NCI-H82 treated with DMSO at 0.1 percent for 48 hours (cell line): Measurements from ENCODE around the gene UQCR10.

Source experiments
- DNase-seq: peaks from one replicate; lab custom pipeline; 2025; ENCODE audit not compliant: unreplicated experiment; lab: John Stamatoyannopoulos, UW

UQCR10 gene

DNA sequence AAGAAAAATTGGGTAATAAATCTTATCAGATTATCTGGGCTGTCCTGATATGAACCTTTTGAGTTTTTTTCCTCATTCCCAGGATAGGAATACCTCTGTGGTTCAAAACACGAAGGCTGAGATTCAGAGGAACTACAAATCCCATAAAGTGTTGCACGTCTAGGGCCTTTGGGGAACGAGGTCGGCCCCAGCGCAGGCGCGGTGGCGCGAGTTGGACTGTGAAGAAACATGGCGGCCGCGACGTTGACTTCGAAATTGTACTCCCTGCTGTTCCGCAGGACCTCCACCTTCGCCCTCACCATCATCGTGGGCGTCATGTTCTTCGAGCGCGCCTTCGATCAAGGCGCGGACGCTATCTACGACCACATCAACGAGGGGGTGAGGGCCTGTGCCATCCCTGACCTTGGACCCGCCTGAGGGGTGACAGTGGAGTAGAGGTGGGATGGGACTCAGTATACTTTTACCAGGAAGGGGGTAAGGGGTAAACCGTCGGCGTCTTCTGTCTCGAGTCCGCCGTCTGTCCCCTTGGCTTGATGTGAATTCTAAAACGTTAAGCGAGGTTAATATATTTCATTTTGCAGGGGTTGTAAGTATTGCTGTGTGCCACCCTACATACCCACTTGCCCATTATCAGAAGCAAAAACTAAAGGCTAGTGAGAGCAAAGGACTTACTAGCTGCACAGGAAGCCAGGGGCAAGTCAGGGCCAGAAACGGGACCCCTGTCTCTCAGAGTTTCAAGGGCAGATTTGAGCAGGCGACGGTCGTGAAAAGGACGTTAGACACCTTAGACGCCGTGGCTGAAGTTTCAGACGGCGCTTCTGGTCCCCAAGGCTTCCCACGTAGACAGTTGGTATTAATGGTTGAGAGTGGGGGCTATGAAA lies at the start of gene UQCR10:
UQCR10 (plus strand) TSS at position 199 of the 881 bp plus-strand sequence; CDS start at position 229, 30 bp downstream.
- peak; percentile 82 for DNase-seq

GRCh38 chr22:29717789-29718188 lies 49.4 kb upstream of the UQCR10 start:
- DNase-seq: no peak

DNA sequence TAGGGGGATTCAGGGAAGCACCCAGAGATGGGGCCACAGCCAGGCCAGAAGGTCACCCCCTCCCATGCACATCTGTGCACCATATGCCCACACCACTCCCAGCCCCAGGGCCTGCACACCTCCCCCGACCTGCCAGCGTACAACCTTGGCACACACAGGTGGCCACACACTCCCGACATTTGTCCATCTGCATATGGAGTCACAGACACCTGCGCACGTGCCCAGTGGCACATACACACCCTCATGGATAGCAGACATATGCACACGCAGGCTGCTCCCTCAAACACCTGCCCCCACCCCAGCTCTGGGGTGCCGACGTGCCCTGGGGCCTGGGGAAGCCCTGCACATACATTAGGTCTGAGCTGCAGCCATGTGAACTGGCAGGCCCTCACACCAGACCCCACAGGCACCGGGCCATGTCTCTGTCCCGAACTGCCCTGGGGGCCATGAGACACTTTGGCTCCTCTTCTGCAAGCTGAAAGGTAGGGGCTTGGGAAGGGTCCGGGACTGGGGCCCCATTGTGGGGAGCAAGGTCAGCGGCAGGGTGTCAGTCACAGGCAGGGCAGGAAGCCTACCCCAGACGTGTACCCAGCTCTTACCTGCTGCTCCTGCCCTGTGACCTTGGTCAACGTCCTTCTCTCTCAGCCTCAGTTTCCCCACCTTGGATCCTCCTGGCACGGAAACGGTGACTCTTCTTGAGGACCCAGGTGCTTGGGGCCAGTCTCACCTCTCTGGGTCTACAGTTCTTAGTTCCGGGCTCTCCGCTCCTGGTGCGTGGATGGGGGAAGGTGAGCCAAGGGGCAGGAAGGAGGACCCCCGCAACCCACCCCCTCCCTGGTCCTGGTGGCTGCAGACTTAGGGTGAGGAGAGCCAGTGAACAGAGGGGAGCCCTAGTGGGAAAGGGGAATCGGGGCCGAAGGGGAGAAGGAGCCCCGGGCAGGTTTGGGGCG lies 47.9 kb upstream of the UQCR10 start:
- DNase-seq: no peak

DNA sequence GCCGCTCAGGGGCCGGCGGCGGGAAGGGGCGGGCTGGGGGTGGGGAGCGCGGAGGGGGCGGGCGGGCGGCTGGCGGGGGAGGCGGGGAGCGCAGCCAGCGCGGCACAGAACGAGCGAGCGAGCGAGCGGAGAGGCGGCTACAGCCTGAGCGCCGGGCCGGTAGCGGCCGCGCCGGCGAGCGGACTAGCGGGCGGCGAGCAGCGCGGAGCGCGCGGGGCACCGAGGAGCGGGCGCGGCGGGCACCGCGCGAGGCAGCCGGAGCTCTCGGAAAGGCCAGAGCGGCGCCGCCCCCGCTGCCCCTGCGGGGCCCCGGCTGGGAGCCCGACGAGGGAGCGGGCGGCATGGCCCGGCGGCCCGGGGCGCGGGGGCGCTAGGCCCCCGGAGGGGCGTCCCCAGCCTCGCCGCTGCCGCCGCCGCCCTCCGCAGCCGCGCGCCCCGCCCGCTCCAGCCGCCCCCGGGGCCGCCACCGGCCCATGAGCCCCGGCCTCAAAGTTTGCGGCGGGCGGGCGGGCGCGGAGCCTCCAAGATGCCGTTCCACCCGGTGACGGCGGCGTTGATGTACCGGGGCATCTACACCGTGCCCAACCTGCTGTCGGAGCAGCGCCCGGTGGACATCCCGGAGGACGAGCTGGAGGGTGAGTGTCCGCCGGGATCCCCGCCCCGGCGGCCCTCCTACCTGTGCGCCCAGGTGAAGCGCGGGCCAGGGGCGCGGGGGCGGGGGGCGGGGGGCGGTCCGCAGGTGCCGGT lies 47.1 kb upstream of the UQCR10 start, which contains the start of gene CABP7:
CABP7 (plus strand) TSS at position 105 of the 747 bp plus-strand sequence; CDS start at position 527, 422 bp downstream.
- DNase-seq: no peak

DNA sequence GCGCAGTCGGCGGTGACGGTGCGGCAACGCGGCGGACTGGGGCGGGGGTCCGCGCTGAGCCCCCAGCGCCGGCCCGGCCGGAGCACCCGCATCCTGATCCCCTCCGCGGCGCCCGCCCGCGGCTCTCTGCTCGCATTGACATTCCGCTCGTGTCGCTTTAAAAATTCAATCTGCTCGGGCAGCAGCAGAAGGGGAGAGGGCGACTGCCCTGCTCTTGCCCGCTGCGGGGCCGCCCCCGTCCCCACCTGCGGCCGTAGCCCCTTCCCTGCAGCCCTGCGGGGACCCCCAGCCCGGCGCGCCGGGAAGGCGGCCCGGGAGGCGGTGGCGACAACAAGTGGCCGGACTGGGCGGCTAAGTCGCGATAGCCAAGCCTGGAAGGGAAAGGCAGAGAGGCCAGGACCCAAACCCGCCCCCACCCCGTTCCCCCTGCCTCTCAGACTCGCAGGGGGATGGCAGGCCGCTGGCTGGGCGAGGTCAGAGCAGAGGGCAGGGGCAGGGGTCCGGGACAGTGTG lies 46.3 kb upstream of the UQCR10 start:
- no peak for DNase-seq

DNA sequence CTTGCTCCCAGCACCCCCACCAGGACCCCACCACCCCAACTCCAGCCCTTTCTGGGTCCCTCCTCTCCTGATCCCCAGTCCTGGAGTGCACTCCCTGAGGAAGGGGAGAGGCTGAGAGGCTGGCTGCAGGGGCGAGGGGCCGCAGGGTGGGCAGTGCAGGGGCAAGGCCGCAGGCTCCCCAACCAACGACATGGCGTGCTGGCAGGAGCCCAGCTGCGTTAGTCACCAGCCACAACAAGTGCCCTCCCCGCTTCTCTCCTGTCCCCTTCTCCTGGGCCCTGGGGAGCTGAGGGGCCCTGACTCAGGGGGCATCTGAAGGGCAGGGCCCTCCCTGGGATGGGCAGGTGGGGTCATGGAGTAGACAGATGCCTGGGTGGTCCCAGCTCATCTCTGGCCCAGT lies 45.0 kb upstream of the UQCR10 start:
- no peak for DNase-seq

DNA sequence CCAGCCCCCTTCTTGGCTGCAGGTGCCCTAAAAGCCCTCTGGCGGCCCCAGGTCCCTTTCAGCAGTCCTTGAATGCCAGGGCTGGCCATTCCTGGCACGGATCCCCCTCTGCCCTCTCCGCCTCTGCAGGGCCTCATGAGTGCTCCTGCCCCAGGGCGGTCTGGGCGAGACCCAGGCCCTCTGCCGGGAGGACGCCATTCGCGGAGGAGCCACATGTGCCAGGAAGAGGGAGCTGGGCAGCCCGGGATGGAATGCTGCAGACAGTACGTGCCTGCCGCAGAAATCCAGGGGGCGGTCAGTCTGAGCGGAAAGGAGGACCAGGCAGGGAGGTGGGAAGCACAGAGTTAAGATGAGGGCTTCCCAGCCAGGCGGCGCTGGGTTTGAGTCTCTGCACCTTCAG lies 44.6 kb upstream of the UQCR10 start:
- no peak for DNase-seq

DNA sequence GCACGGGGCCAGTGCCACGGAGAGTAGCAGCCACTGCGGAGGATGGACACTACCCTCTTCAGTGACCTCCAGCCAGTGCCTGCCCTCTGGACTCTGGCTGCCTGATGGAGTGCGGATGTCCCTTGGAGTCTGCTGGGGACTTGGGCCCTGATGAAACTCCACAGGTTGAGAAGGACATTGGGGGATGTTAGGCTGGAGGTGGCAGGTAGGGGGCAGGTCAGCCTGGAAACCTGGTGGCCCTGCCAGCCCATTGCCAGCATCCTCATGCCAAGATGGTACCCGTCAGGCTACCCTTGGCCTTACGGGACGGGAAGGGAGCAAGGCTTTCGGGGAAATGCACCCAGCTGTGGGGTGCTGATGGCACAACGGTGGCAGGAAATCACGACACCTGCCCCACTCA lies 43.4 kb upstream of the UQCR10 start:
- DNase-seq: no peak

- no peak for DNase-seq
Measured at GRCh38 chr22:29724843-29725242, 42.3 kb upstream of the UQCR10 start.

- no peak for DNase-seq
Measured at GRCh38 chr22:29726106-29726505, 41.1 kb upstream of the UQCR10 start.

GRCh38 chr22:29726512-29727130 lies 40.5 kb upstream of the UQCR10 start:
- no peak for DNase-seq

DNA sequence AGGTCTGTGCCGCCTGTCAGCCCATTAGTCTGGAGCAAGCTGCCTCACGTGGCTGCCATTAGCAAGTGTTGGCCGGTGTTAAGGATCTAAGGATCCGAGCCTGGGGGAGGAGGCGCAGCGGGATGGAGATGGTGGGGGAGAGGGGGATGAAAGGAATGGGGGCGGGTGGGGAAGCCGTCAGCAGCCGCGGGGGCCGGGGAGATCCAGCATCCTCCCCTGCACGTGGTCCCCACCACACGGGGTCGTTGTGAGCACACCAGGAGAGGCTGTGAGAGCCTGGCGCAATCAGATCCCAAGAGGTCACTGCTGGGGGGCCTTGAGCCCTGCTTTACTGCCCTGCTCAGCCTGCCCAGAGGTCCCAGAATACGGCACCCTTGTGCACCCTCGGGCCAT lies 40.0 kb upstream of the UQCR10 start:
- peak; percentile 39 for DNase-seq

- no peak for DNase-seq
Measured at GRCh38 chr22:29729161-29729560, 38.0 kb upstream of the UQCR10 start.

DNA sequence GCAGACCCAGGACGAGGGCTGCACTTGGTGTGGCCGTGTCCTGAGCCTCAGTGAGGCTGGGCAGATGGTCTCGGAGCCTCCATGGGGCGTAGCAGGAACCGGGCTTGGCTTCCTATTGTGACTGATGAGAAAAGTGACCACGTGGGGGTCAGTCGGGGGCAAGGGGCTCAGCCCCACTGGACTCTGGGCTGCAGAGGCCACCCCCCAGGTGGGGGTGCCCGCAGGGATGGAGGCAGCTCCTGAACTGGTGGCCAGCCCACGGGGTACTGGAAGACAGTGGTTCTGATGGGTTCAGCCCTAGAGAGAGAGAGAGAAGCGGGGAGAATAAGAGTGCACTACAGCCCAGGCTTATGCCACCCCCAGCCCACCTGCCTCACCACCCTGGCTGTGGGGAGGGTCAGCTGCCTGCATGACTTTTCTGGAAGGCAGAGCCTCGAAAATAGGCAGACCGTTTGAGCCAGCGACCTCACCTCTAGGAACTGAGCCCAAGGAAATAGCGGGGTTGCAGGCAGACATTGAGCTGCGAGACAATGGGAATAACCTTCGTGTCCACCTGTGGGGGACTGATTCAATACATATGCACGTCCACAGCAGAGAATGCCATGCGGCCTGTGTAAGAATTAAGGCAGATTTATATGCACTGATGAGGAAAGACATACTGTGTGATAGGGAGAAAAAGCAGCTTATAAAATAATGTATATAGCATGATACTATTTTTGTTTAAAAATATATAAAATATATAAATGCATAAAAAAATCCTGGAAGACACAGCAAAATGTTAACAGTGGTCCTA lies 35.9 kb upstream of the UQCR10 start:
- DNase-seq: no peak

GRCh38 chr22:29732883-29733282 lies 34.3 kb upstream of the UQCR10 start:
- DNase-seq: no peak

DNA sequence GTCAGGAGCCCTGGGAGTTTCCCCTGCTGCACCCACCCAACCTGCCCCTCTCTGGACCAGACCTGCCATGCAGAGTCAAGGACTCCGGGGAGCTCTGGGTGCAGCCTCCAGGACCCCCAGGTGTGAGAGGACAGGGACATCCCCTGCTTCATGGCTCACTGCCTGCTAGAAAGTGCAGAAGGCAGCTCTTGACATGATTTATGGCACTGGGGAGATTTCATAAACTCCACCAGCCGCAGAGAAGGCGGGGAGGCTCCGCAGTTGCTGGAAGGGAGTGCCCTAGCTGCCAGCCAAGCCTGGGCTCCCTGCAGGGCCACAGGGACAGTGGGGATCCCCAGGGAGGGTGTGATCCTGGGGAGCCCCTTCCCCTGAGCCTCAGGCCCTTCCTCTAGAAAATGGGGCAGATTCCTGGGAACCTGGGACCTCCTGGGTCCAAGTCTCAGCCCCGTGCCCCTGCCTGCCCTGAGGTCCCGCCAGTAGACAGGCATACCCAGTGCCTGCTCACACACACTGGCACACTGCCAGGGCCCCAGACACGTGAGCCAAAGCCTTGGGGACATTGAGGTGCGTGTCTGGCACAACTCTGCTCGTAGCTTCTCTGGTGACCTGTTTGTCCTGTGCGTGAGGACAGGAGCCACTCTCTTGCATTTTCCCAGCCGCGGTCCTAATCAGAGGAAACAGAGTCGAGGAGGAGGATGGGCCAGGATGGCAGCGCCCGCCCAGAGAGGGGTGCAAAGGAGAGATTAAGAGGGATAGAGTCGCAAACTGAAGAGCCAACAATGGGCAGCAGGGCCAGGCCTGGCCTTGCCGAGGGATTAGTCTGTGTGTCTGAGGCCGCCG lies 33.6 kb upstream of the UQCR10 start:
- DNase-seq: no peak

GRCh38 chr22:29734406-29734805 lies 32.8 kb upstream of the UQCR10 start:
- DNase-seq: no peak

DNA sequence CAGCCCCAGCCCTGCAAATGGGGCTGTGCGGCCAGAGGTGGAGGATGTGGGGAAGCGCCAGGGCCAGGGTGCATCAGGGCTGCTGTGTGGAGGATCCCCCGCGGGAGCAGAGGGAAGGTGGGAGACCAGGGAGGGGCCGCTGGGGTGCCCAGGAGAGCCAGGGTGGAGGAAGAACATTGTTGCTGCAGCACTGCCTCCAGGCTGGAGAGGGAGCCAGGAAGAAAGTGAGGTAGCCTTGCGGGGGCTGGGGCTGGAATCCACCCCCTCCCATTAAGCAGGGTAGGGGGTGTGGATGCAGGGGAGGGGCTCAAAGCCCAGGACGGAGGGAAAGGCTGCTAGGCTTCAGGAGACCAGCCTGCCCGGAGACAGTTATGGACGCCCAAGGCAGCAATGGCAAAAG lies 32.3 kb upstream of the UQCR10 start:
- DNase-seq: no peak

GRCh38 chr22:29735416-29735815 lies 31.8 kb upstream of the UQCR10 start:
- no peak for DNase-seq
